ENCODE measurements around the gene COQ5. TPM values are rescaled to one million over a fixed set of nuclear protein-coding genes. Genes with fewer than 3 reads are reported as not detected.

Gene COQ5
- total and polyA plus RNA-seq, 4 donors: 25.0 to 33.6 (median 30.6) TPM

DNA sequence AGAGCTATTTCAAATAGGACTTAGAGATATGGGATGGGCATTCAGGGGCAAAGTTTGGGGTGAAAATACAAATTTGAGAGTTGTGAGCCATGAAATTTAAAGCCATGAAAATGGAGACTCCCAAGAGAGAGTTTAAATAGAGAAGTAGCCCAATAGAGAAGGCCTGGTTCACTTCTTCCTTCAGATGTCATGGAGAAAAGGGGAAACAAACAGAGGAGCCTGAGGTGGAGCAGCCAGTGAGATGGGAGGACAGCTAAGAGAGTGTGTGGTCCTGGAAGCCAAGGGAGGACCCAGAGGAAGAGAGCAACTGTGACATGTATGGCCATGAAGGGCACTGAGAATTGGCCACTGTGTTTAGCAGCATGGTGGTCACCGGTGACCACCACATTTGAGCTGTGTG is 45.3 kb downstream of the COQ5 start:
- TF ChIP-seq, protein P1, sequence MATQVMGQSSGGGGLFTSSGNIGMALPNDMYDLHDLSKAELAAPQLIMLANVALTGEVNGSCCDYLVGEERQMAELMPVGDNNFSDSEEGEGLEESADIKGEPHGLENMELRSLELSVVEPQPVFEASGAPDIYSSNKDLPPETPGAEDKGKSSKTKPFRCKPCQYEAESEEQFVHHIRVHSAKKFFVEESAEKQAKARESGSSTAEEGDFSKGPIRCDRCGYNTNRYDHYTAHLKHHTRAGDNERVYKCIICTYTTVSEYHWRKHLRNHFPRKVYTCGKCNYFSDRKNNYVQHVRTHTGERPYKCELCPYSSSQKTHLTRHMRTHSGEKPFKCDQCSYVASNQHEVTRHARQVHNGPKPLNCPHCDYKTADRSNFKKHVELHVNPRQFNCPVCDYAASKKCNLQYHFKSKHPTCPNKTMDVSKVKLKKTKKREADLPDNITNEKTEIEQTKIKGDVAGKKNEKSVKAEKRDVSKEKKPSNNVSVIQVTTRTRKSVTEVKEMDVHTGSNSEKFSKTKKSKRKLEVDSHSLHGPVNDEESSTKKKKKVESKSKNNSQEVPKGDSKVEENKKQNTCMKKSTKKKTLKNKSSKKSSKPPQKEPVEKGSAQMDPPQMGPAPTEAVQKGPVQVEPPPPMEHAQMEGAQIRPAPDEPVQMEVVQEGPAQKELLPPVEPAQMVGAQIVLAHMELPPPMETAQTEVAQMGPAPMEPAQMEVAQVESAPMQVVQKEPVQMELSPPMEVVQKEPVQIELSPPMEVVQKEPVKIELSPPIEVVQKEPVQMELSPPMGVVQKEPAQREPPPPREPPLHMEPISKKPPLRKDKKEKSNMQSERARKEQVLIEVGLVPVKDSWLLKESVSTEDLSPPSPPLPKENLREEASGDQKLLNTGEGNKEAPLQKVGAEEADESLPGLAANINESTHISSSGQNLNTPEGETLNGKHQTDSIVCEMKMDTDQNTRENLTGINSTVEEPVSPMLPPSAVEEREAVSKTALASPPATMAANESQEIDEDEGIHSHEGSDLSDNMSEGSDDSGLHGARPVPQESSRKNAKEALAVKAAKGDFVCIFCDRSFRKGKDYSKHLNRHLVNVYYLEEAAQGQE (IDR thresholded peaks at IDR 0.05): no peak
- TF ChIP-seq NR2F2 (IDR thresholded peaks at IDR 0.05) (no peak), SP1 (IDR thresholded peaks at IDR 0.05) (no peak), HNF4G (IDR thresholded peaks at IDR 0.05) (no peak), FOXA2 (IDR thresholded peaks at IDR 0.05) (no peak), RAD21 (IDR thresholded peaks at IDR 0.05) (no peak), YY1 (IDR thresholded peaks at IDR 0.05) (no peak), JUND (IDR thresholded peaks at IDR 0.05) (no peak), GABPA (IDR thresholded peaks at IDR 0.05 in 1 of 2, conservative IDR thresholded peaks at IDR 0.05 in 1 of 2) (no peak), FOXA1 (IDR thresholded peaks at IDR 0.05) (no peak), TAF1 (conservative IDR thresholded peaks at IDR 0.05) (no peak), HNF4A (conservative IDR thresholded peaks at IDR 0.05) (no peak)
- TF ChIP-seq, protein P2, sequence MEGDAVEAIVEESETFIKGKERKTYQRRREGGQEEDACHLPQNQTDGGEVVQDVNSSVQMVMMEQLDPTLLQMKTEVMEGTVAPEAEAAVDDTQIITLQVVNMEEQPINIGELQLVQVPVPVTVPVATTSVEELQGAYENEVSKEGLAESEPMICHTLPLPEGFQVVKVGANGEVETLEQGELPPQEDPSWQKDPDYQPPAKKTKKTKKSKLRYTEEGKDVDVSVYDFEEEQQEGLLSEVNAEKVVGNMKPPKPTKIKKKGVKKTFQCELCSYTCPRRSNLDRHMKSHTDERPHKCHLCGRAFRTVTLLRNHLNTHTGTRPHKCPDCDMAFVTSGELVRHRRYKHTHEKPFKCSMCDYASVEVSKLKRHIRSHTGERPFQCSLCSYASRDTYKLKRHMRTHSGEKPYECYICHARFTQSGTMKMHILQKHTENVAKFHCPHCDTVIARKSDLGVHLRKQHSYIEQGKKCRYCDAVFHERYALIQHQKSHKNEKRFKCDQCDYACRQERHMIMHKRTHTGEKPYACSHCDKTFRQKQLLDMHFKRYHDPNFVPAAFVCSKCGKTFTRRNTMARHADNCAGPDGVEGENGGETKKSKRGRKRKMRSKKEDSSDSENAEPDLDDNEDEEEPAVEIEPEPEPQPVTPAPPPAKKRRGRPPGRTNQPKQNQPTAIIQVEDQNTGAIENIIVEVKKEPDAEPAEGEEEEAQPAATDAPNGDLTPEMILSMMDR (IDR thresholded peaks at IDR 0.05; ENCODE audit: low read depth, low read length, missing input control): no peak
- TF ChIP-seq, protein P3, sequence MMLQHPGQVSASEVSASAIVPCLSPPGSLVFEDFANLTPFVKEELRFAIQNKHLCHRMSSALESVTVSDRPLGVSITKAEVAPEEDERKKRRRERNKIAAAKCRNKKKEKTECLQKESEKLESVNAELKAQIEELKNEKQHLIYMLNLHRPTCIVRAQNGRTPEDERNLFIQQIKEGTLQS (IDR thresholded peaks at IDR 0.05): no peak
- TF ChIP-seq, protein P4, sequence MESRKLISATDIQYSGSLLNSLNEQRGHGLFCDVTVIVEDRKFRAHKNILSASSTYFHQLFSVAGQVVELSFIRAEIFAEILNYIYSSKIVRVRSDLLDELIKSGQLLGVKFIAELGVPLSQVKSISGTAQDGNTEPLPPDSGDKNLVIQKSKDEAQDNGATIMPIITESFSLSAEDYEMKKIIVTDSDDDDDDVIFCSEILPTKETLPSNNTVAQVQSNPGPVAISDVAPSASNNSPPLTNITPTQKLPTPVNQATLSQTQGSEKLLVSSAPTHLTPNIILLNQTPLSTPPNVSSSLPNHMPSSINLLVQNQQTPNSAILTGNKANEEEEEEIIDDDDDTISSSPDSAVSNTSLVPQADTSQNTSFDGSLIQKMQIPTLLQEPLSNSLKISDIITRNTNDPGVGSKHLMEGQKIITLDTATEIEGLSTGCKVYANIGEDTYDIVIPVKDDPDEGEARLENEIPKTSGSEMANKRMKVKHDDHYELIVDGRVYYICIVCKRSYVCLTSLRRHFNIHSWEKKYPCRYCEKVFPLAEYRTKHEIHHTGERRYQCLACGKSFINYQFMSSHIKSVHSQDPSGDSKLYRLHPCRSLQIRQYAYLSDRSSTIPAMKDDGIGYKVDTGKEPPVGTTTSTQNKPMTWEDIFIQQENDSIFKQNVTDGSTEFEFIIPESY (IDR thresholded peaks at IDR 0.05): no peak
- Histone ChIP-seq H3K4me3 (ENCODE audit: low read depth in 1 of 3, low read length in 3 of 3) (no peak overlapping the region), H3K36me3 (ENCODE audit: control insufficient read depth in 4 of 4, insufficient read depth in 3 of 4, low read depth in 1 of 4, low read length in 3 of 4) (no peaks in the 10 kb centered on the region), H3K9ac (ENCODE audit: low read depth in 1 of 2, low read length in 2 of 2) (no peak overlapping the region), H3K27me3 (ENCODE audit: control insufficient read depth in 4 of 4, insufficient read depth in 4 of 4, low read length in 3 of 4) (no peaks in the 10 kb centered on the region), H3K9me3 (ENCODE audit: control insufficient read depth in 4 of 4, low read length in 3 of 4) (no peaks in the 10 kb centered on the region), H3K4me1 (ENCODE audit: control insufficient read depth in 4 of 4, insufficient read depth in 4 of 4, low read length in 3 of 4) (no peaks in the 10 kb centered on the region), H3K27ac (ENCODE audit: low read depth in 1 of 2, low read length in 2 of 2) (no peak overlapping the region)
- 93% methylated on average over 1 of the region's 1 CpG for WGBS
- DNase-seq (ENCODE audit: low spot score): no peak

DNA sequence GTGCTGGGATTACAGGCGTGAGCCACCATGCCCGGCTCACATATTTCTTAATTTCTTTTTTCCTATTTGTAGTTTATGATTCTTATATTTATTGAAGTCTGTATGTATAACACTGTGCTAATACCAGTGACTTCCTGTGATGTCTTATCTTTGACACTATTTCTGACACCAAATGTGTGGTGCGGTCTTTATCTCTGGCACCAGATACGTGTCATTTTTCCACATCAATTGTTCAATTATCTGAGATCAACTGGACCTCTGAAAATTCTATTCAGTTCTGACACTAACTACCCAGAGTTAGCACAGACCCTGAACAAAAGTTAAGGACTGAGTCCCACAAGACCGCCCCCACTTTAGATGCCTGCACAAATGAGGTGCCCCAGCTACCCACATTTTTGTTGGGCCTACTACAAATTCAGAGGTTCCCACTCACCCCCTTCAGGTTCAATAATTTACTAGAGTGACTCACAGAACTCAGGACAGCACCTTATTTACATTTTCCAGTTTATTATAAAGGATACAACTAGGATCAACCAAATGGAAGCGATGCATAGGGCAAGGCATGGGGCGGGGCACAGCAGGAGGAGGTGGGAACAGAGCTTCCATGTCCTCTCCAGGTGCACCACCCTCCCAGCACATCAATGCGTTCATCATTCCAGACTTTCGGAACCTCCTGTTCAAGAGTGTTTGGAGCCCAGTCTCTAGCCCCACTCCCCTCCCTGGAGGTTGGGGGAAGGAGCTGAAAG is 47.8 kb downstream of the COQ5 start:
- Histone ChIP-seq H3K27me3 (ENCODE audit: control insufficient read depth in 4 of 4, insufficient read depth in 4 of 4, low read length in 3 of 4) (no peaks in the 10 kb centered on the region), H3K36me3 (ENCODE audit: control insufficient read depth in 4 of 4, insufficient read depth in 3 of 4, low read depth in 1 of 4, low read length in 3 of 4) (no peaks in the 10 kb centered on the region), H3K4me1 (ENCODE audit: control insufficient read depth in 4 of 4, insufficient read depth in 4 of 4, low read length in 3 of 4) (no peaks in the 10 kb centered on the region), H3K4me3 (ENCODE audit: low read depth in 1 of 3, low read length in 3 of 3) (no peak overlapping the region), H3K27ac (ENCODE audit: low read depth in 1 of 2, low read length in 2 of 2) (no peak overlapping the region), H3K9me3 (ENCODE audit: control insufficient read depth in 4 of 4, low read length in 3 of 4) (no peaks in the 10 kb centered on the region), H3K9ac (ENCODE audit: low read depth in 1 of 2, low read length in 2 of 2) (no peak overlapping the region)
- whole genome bisulfite sequencing: 93% methylated on average over 9 of the region's 9 CpGs
- no peak for DNase-seq (ENCODE audit: low spot score)
- TF ChIP-seq, protein P2 (IDR thresholded peaks at IDR 0.05; ENCODE audit: low read depth, low read length, missing input control): no peak
- TF ChIP-seq, protein P5, sequence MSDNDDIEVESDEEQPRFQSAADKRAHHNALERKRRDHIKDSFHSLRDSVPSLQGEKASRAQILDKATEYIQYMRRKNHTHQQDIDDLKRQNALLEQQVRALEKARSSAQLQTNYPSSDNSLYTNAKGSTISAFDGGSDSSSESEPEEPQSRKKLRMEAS (IDR thresholded peaks at IDR 0.05): no peak
- TF ChIP-seq EGR1 (IDR thresholded peaks at IDR 0.05; ENCODE audit: low read depth in 2 of 2) (no peak), GABPA (IDR thresholded peaks at IDR 0.05 in 1 of 2, conservative IDR thresholded peaks at IDR 0.05 in 1 of 2) (no peak), RXRA (IDR thresholded peaks at IDR 0.05) (no peak), YY1 (IDR thresholded peaks at IDR 0.05) (no peak), NR2F2 (IDR thresholded peaks at IDR 0.05) (no peak)
- TF ChIP-seq, protein P4 (IDR thresholded peaks at IDR 0.05): no peak
